ENCODE measurements around the gene RBM23. TPM values are rescaled to one million over a fixed set of nuclear protein-coding genes. Genes with fewer than 3 reads are reported as not detected.

Gene RBM23
- total RNA-seq, 1 donor from 2014 or later, result 110 TPM

- no peak overlapping the region for H3K4me3 Mint-ChIP-seq (ENCODE audit: low read depth)
- DNase-seq (ENCODE audit: low spot score, unreplicated experiment), result no peak
- H3K36me3 Mint-ChIP-seq (ENCODE audit: insufficient read depth), result peaks cover 14% of the 10 kb centered on the region
- no peaks in the 10 kb centered on the region for H3K4me1 Mint-ChIP-seq (ENCODE audit: low read depth)
- no peak for TF ChIP-seq CTCF (IDR thresholded peaks at IDR 0.05; ENCODE audit: unreplicated experiment)
- H3K27ac Mint-ChIP-seq, result no peak overlapping the region
- no peaks in the 10 kb centered on the region for H3K9me3 Mint-ChIP-seq (ENCODE audit: low read depth)
- H3K27me3 Mint-ChIP-seq, result no peaks in the 10 kb centered on the region
These were observed 22.2 kb downstream of the RBM23 start for GRCh38 chr14:22896760-22897159.

GRCh38 chr14:22896356-22896755 is 22.6 kb downstream of the RBM23 start:
- no peaks in the 10 kb centered on the region for H3K4me1 Mint-ChIP-seq (ENCODE audit: low read depth)
- H3K9me3 Mint-ChIP-seq (ENCODE audit: low read depth), result no peaks in the 10 kb centered on the region
- DNase-seq (ENCODE audit: low spot score, unreplicated experiment), result no peak
- TF ChIP-seq CTCF (IDR thresholded peaks at IDR 0.05; ENCODE audit: unreplicated experiment), result no peak
- H3K36me3 Mint-ChIP-seq (ENCODE audit: insufficient read depth), result peaks cover 11% of the 10 kb centered on the region
- no peaks in the 10 kb centered on the region for H3K27me3 Mint-ChIP-seq
- H3K4me3 Mint-ChIP-seq (ENCODE audit: low read depth), result no peak overlapping the region
- H3K27ac Mint-ChIP-seq, result no peak overlapping the region

- H3K27ac Mint-ChIP-seq, result no peak overlapping the region
- H3K4me3 Mint-ChIP-seq (ENCODE audit: low read depth), result no peak overlapping the region
- H3K4me1 Mint-ChIP-seq (ENCODE audit: low read depth), result no peaks in the 10 kb centered on the region
- no peaks in the 10 kb centered on the region for H3K9me3 Mint-ChIP-seq (ENCODE audit: low read depth)
- peaks cover 4% of the 10 kb centered on the region for H3K36me3 Mint-ChIP-seq (ENCODE audit: insufficient read depth)
- no peak for DNase-seq (ENCODE audit: low spot score, unreplicated experiment)
- no peaks in the 10 kb centered on the region for H3K27me3 Mint-ChIP-seq
- no peak for TF ChIP-seq CTCF (IDR thresholded peaks at IDR 0.05; ENCODE audit: unreplicated experiment)
These were observed 23.5 kb downstream of the RBM23 start for GRCh38 chr14:22895402-22895801.

- H3K4me3 Mint-ChIP-seq (ENCODE audit: low read depth), result no peak overlapping the region
- DNase-seq (ENCODE audit: low spot score, unreplicated experiment), result no peak
- peaks cover 3% of the 10 kb centered on the region for H3K36me3 Mint-ChIP-seq (ENCODE audit: insufficient read depth)
These were observed 25.2 kb downstream of the RBM23 start for GRCh38 chr14:22893706-22894105.

GRCh38 chr14:22892488-22892887 is 26.5 kb downstream of the RBM23 start:
- Mint-ChIP-seq H3K27me3 (no peaks in the 10 kb centered on the region), H3K4me1 (ENCODE audit: low read depth) (peaks cover 4% of the 10 kb centered on the region), H3K9me3 (ENCODE audit: low read depth) (no peaks in the 10 kb centered on the region), H3K4me3 (ENCODE audit: low read depth) (no peak overlapping the region), H3K36me3 (ENCODE audit: insufficient read depth) (peaks cover 1% of the 10 kb centered on the region), H3K27ac (peak overlapping the region; percentile 34)
- no peak for DNase-seq (ENCODE audit: low spot score, unreplicated experiment)
- no peak for TF ChIP-seq CTCF (IDR thresholded peaks at IDR 0.05; ENCODE audit: unreplicated experiment)

More at GRCh38 chr14:22893706-22894105, 25.2 kb downstream of the RBM23 start:
- Mint-ChIP-seq H3K4me1 (ENCODE audit: low read depth) (no peaks in the 10 kb centered on the region), H3K27me3 (no peaks in the 10 kb centered on the region), H3K27ac (no peak overlapping the region), H3K9me3 (ENCODE audit: low read depth) (no peaks in the 10 kb centered on the region)
- TF ChIP-seq CTCF (IDR thresholded peaks at IDR 0.05; ENCODE audit: unreplicated experiment), result no peak
